ENCODE measurements around the gene GPC4. TPM values are rescaled to one million over a fixed set of nuclear protein-coding genes. Genes with fewer than 3 reads are reported as not detected.
"Not testable (repeated sequence)": the region's sequence is repeated elsewhere in the genome, so short reads cannot be mapped to it uniquely, and the experiment has no call there.

GPC4 gene
- total RNA-seq, 5 donors from 2014 or later (not counting 1 experiment from before 2014, with no cell fraction given): 0.13 to 0.44 (median 0.32) TPM; not detected in 2

DNA sequence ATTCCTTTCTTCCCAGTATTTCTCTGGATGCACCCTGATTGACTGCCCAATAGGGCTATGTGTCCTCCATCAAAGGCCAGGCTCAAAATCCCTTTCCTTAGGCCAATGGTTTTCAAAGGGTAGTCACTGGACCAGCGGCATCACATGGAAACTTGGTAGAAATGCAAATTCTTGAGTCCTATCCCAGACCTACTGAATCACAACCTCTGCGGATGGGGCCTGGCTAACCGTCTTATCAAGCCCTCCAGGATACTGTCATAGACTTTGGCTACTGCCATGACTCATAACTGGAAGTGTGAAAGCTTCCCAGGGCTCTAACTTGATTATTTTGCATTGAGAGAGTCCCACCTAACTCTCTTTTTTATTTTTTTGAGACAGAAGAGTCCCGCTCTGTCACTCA, 125.2 kb downstream of the GPC4 start:
- H3K27me3 ChIP-seq (replicated peaks in 1 of 2; ENCODE audit: control insufficient read depth in 2 of 2, extremely low read depth in 1 of 2, insufficient read depth in 2 of 2, low read length in 1 of 2): no peaks in the 10 kb centered on the region
- no peaks in the 10 kb centered on the region for H3K4me1 Mint-ChIP-seq
- POLR2A ChIA-PET: no interaction called here
- 80% methylated on average over 2 of the region's 4 CpGs for WGBS (ENCODE audit: insufficient coverage)
- CTCF ChIA-PET: no interaction called here
- no peak overlapping the region for H3K4me3 Mint-ChIP-seq
- DNase-seq: no peak
- no peak overlapping the region for H3K4me3 ChIP-seq (ENCODE audit: control insufficient read depth in 1 of 2, extremely low read depth in 1 of 2, low read length in 1 of 2)
- no peaks in the 10 kb centered on the region for H3K36me3 ChIP-seq (ENCODE audit: control insufficient read depth in 2 of 2, extremely low read depth in 1 of 2, insufficient read depth in 1 of 2, low read length in 1 of 2)
- no peak for ATAC-seq (replicated peaks in 1 of 4)
- H3K27me3 Mint-ChIP-seq: peaks cover 0 to 9% of the 10 kb centered on the region in 2 donors
- H3K9me3 Mint-ChIP-seq: no peaks in the 10 kb centered on the region
- H3K9me3 ChIP-seq: no peaks in the 10 kb centered on the region
- no peak overlapping the region for H3K27ac ChIP-seq (ENCODE audit: low read length)
- no peak overlapping the region for H3K27ac Mint-ChIP-seq
- no peaks in the 10 kb centered on the region for H3K4me1 ChIP-seq (ENCODE audit: control insufficient read depth in 1 of 2, extremely low read depth in 1 of 2, insufficient read depth in 2 of 2, low read length in 2 of 2)
- no peaks in the 10 kb centered on the region for H3K36me3 Mint-ChIP-seq

- Mint-ChIP-seq H3K4me3 (no peak overlapping the region), H3K36me3 (no peaks in the 10 kb centered on the region), H3K27me3 (no peaks in the 10 kb centered on the region), H3K9me3 (no peaks in the 10 kb centered on the region), H3K27ac (no peak overlapping the region), H3K4me1 (no peaks in the 10 kb centered on the region)
- Histone ChIP-seq H3K4me3 (ENCODE audit: control insufficient read depth in 1 of 2, extremely low read depth in 1 of 2, low read length in 1 of 2) (no peak overlapping the region), H3K4me1 (ENCODE audit: control insufficient read depth in 1 of 2, extremely low read depth in 1 of 2, insufficient read depth in 2 of 2, low read length in 2 of 2) (no peaks in the 10 kb centered on the region), H3K27me3 (replicated peaks in 1 of 2; ENCODE audit: control insufficient read depth in 2 of 2, extremely low read depth in 1 of 2, insufficient read depth in 2 of 2, low read length in 1 of 2) (no peaks in the 10 kb centered on the region), H3K27ac (ENCODE audit: low read length) (no peak overlapping the region), H3K36me3 (ENCODE audit: control insufficient read depth in 2 of 2, extremely low read depth in 1 of 2, insufficient read depth in 1 of 2, low read length in 1 of 2) (no peaks in the 10 kb centered on the region), H3K9me3 (no peaks in the 10 kb centered on the region)
- ChIA-PET CTCF (no interaction called here), POLR2A (no interaction called here)
- ATAC-seq (replicated peaks in 1 of 4) (no peak), DNase-seq (no peak)
- no CpG with 5 or more reads among the region's 1 CpG for WGBS (ENCODE audit: insufficient coverage)
These were observed 127.4 kb downstream of the GPC4 start for GRCh38 chrX:133287860-133288259.

- Mint-ChIP-seq H3K4me1 (no peaks in the 10 kb centered on the region), H3K9me3 (peaks cover 0 to 5% (median 0%) of the 10 kb centered on the region in 3 donors), H3K27me3 (peaks cover 0 to 12% of the 10 kb centered on the region in 2 donors), H3K36me3 (no peaks in the 10 kb centered on the region), H3K27ac (no peak overlapping the region), H3K4me3 (no peak overlapping the region)
- no peak for DNase-seq
- CTCF ChIA-PET: no interaction called here
- ATAC-seq (replicated peaks in 1 of 4): no peak
- Histone ChIP-seq H3K36me3 (ENCODE audit: control insufficient read depth in 2 of 2, extremely low read depth in 1 of 2, insufficient read depth in 1 of 2, low read length in 1 of 2) (no peaks in the 10 kb centered on the region), H3K27ac (ENCODE audit: low read length) (no peak overlapping the region), H3K4me1 (ENCODE audit: control insufficient read depth in 1 of 2, extremely low read depth in 1 of 2, insufficient read depth in 2 of 2, low read length in 2 of 2) (no peaks in the 10 kb centered on the region), H3K4me3 (ENCODE audit: control insufficient read depth in 1 of 2, extremely low read depth in 1 of 2, low read length in 1 of 2) (no peak overlapping the region), H3K27me3 (replicated peaks in 1 of 2; ENCODE audit: control insufficient read depth in 2 of 2, extremely low read depth in 1 of 2, insufficient read depth in 2 of 2, low read length in 1 of 2) (no peaks in the 10 kb centered on the region), H3K9me3 (no peaks in the 10 kb centered on the region)
- POLR2A ChIA-PET: no interaction called here
- 89% methylated on average over 3 of the region's 6 CpGs for WGBS (ENCODE audit: insufficient coverage)
These were observed 129.9 kb downstream of the GPC4 start for GRCh38 chrX:133285341-133285740.

DNA sequence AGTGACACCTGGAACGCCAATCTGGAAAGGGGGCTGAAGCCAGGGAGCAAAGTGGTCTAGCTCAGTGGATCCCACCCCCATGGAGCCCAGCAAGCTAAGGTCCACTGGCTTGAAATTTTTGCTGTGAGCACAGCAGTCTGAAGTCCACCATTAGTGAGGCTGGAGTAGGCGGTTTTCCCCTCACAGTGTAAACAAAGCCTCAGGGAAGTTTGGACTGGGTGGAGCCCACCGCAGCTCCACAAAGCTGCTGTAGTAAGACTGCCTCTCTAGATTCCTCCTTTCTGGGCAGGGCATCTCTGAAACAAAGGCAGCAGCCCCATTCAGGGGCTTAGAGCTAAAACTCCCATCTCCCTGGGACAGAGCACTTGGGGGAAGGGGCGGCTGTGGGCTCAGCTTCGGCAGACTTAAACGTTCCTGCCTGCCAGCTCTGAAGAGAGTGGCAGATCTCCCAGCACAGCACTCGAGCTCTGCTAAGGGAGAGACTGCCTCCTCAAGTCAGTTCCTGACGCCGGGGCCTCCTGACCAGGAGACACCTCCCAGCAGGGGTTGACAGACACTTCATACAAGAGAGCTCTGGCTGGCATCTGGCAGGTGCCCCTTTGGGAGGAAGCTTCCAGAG, 136.1 kb downstream of the GPC4 start:
- WGBS (ENCODE audit: insufficient coverage): no CpG with 5 or more reads among the region's 9 CpGs
- DNase-seq; H3K9me3 Mint-ChIP-seq; H3K36me3 ChIP-seq (ENCODE audit: control insufficient read depth in 2 of 2, extremely low read depth in 1 of 2, insufficient read depth in 1 of 2, low read length in 1 of 2); H3K9me3 ChIP-seq; H3K27ac Mint-ChIP-seq; H3K27me3 ChIP-seq (replicated peaks in 1 of 2; ENCODE audit: control insufficient read depth in 2 of 2, extremely low read depth in 1 of 2, insufficient read depth in 2 of 2, low read length in 1 of 2); H3K4me1 Mint-ChIP-seq; POLR2A ChIA-PET; H3K4me1 ChIP-seq (ENCODE audit: control insufficient read depth in 1 of 2, extremely low read depth in 1 of 2, insufficient read depth in 2 of 2, low read length in 2 of 2); CTCF ChIA-PET; H3K4me3 ChIP-seq (ENCODE audit: control insufficient read depth in 1 of 2, extremely low read depth in 1 of 2, low read length in 1 of 2); ATAC-seq (replicated peaks in 1 of 4); H3K27ac ChIP-seq (ENCODE audit: low read length); H3K4me3 Mint-ChIP-seq; H3K36me3 Mint-ChIP-seq: not testable (repeated sequence)
- H3K27me3 Mint-ChIP-seq: peaks cover 2 to 35% of the 10 kb centered on the region in 2 donors

DNA sequence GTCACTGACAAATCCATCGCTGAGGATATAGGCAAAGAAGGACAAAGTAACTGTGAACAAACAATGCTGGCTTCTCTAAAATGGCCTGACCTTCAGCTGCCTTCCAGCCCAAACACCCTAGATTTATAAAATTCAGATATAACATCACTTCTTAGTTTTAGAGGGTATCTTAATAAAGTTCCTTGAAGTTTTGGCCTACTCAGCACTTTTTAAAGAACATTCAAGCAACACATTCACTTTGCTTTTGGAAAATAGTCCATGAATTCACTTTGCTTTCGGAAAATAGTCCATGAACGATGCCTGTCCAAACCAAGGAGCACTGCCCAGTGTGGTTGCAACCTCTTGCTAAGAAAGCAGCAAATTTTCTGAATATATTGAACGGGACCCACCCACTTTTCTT, 142.1 kb downstream of the GPC4 start:
- ChIA-PET CTCF (no interaction called here), POLR2A (no interaction called here)
- Histone ChIP-seq H3K27ac (ENCODE audit: low read length) (no peak overlapping the region), H3K36me3 (ENCODE audit: control insufficient read depth in 2 of 2, extremely low read depth in 1 of 2, insufficient read depth in 1 of 2, low read length in 1 of 2) (no peaks in the 10 kb centered on the region), H3K9me3 (no peaks in the 10 kb centered on the region), H3K4me3 (ENCODE audit: control insufficient read depth in 1 of 2, extremely low read depth in 1 of 2, low read length in 1 of 2) (no peak overlapping the region), H3K4me1 (ENCODE audit: control insufficient read depth in 1 of 2, extremely low read depth in 1 of 2, insufficient read depth in 2 of 2, low read length in 2 of 2) (no peaks in the 10 kb centered on the region), H3K27me3 (replicated peaks in 1 of 2; ENCODE audit: control insufficient read depth in 2 of 2, extremely low read depth in 1 of 2, insufficient read depth in 2 of 2, low read length in 1 of 2) (no peaks in the 10 kb centered on the region)
- no CpG with 5 or more reads among the region's 4 CpGs for WGBS (ENCODE audit: insufficient coverage)
- no peaks in the 10 kb centered on the region for H3K36me3 Mint-ChIP-seq
- H3K27me3 Mint-ChIP-seq: peaks cover 0 to 43% of the 10 kb centered on the region in 2 donors
- no peak overlapping the region for H3K27ac Mint-ChIP-seq
- peaks cover 0 to 4% (median 2%) of the 10 kb centered on the region in 3 donors for H3K9me3 Mint-ChIP-seq
- DNase-seq (no peak), ATAC-seq (replicated peaks in 1 of 4) (no peak)
- H3K4me3 Mint-ChIP-seq: no peak overlapping the region
- no peaks in the 10 kb centered on the region for H3K4me1 Mint-ChIP-seq

GRCh38 chrX:133269168-133269567, 146.1 kb downstream of the GPC4 start:
- H3K9me3 Mint-ChIP-seq: no peaks in the 10 kb centered on the region
- Histone ChIP-seq H3K4me3 (ENCODE audit: control insufficient read depth in 1 of 2, extremely low read depth in 1 of 2, low read length in 1 of 2) (no peak overlapping the region), H3K36me3 (ENCODE audit: control insufficient read depth in 2 of 2, extremely low read depth in 1 of 2, insufficient read depth in 1 of 2, low read length in 1 of 2) (no peaks in the 10 kb centered on the region), H3K27ac (ENCODE audit: low read length) (no peak overlapping the region), H3K27me3 (replicated peaks in 1 of 2; ENCODE audit: control insufficient read depth in 2 of 2, extremely low read depth in 1 of 2, insufficient read depth in 2 of 2, low read length in 1 of 2) (no peaks in the 10 kb centered on the region), H3K9me3 (no peaks in the 10 kb centered on the region), H3K4me1 (ENCODE audit: control insufficient read depth in 1 of 2, extremely low read depth in 1 of 2, insufficient read depth in 2 of 2, low read length in 2 of 2) (no peaks in the 10 kb centered on the region)
- H3K4me1 Mint-ChIP-seq: no peaks in the 10 kb centered on the region
- H3K36me3 Mint-ChIP-seq: no peaks in the 10 kb centered on the region
- no peak overlapping the region for H3K27ac Mint-ChIP-seq
- no peak overlapping the region for H3K4me3 Mint-ChIP-seq
- CTCF ChIA-PET: interaction anchor here in 1 of 2 donors (0.5 kb wide), 1 partner anchor 12 kb away, joined by 9 read pairs; no protein-coding TSS in a partner anchor
- POLR2A ChIA-PET: no interaction called here
- H3K27me3 Mint-ChIP-seq: peaks cover 0 to 34% of the 10 kb centered on the region in 2 donors
- ATAC-seq (replicated peaks in 1 of 4): no peak
- no CpG with 5 or more reads among the region's 2 CpGs for WGBS (ENCODE audit: insufficient coverage)
- no peak for DNase-seq

- no peak overlapping the region for H3K27ac Mint-ChIP-seq
- H3K27ac ChIP-seq (ENCODE audit: low read length): no peak overlapping the region
- ATAC-seq (replicated peaks in 1 of 4) (no peak), DNase-seq (no peak)
- no peak overlapping the region for H3K4me3 ChIP-seq (ENCODE audit: control insufficient read depth in 1 of 2, extremely low read depth in 1 of 2, low read length in 1 of 2)
- CTCF ChIA-PET: no interaction called here
- no peaks in the 10 kb centered on the region for H3K4me1 ChIP-seq (ENCODE audit: control insufficient read depth in 1 of 2, extremely low read depth in 1 of 2, insufficient read depth in 2 of 2, low read length in 2 of 2)
- WGBS (ENCODE audit: insufficient coverage): no CpG with 5 or more reads among the region's 2 CpGs
- H3K27me3 Mint-ChIP-seq: peaks cover 0 to 31% of the 10 kb centered on the region in 2 donors
- H3K9me3 Mint-ChIP-seq: no peaks in the 10 kb centered on the region
- H3K36me3 ChIP-seq (ENCODE audit: control insufficient read depth in 2 of 2, extremely low read depth in 1 of 2, insufficient read depth in 1 of 2, low read length in 1 of 2): no peaks in the 10 kb centered on the region
- no peaks in the 10 kb centered on the region for H3K4me1 Mint-ChIP-seq
- no peaks in the 10 kb centered on the region for H3K9me3 ChIP-seq
- no peak overlapping the region for H3K4me3 Mint-ChIP-seq
- no peaks in the 10 kb centered on the region for H3K27me3 ChIP-seq (replicated peaks in 1 of 2; ENCODE audit: control insufficient read depth in 2 of 2, extremely low read depth in 1 of 2, insufficient read depth in 2 of 2, low read length in 1 of 2)
- POLR2A ChIA-PET: no interaction called here
- H3K36me3 Mint-ChIP-seq: no peaks in the 10 kb centered on the region
These were observed 147.7 kb downstream of the GPC4 start for GRCh38 chrX:133267621-133268020.

All from T-cell (primary cell).